VCaP (cell line): ENCODE measurements around the gene ZDHHC13.
A peak's percentile ranks its signal among the peaks of the same experiment; 100 is the strongest.

Source experiments
- H3K27ac ChIP-seq: fragments of 450-650 bp; 2 replicates; pipeline ENCODE4 v1.5.1; 2017
- TF ChIP-seq, protein P1 (sequence below): fragments of 450-650 bp; conservative IDR thresholded peaks from 2 replicates; pipeline ENCODE4 v1.5.1; 2017; ENCODE audit warnings: mild to moderate bottlenecking, moderate library complexity

Gene ZDHHC13

DNA sequence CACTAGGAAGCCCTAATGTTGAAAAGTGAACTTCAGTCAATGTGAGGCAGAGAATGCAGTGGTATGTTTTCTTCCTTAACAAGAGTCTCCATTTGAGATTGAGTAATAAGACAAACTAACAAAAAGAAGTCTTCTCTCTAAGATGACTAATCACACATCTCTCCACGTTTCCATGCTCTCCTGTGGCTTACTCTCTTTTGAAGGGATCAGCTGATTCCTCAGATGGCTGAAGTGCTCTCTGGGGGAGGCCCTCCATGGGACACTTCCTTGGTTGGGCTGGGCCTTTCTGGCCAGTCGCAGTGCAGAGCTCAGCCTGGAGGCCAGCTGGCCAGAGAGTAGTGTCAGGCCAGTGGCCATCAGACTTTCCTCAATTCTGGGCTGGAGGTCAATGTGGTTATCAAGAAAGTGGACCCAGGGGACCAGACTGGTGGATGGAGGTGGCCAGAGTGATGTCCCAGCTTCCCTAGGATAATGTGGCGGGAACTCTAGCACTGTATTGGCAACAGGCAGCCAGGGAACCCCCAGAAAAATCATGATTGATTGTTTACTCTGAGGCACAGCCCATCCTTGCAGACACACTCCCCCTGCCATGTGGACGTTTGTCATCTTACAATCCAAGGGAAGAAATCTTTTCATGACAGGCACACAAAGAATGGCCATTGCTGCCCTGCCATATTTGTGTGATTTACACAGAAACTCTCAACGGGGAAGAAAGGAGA is 70.3 kb downstream of the ZDHHC13 start:
- TF ChIP-seq, protein P1, sequence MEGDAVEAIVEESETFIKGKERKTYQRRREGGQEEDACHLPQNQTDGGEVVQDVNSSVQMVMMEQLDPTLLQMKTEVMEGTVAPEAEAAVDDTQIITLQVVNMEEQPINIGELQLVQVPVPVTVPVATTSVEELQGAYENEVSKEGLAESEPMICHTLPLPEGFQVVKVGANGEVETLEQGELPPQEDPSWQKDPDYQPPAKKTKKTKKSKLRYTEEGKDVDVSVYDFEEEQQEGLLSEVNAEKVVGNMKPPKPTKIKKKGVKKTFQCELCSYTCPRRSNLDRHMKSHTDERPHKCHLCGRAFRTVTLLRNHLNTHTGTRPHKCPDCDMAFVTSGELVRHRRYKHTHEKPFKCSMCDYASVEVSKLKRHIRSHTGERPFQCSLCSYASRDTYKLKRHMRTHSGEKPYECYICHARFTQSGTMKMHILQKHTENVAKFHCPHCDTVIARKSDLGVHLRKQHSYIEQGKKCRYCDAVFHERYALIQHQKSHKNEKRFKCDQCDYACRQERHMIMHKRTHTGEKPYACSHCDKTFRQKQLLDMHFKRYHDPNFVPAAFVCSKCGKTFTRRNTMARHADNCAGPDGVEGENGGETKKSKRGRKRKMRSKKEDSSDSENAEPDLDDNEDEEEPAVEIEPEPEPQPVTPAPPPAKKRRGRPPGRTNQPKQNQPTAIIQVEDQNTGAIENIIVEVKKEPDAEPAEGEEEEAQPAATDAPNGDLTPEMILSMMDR = no peak
- H3K27ac ChIP-seq = no peak overlapping the region

DNA sequence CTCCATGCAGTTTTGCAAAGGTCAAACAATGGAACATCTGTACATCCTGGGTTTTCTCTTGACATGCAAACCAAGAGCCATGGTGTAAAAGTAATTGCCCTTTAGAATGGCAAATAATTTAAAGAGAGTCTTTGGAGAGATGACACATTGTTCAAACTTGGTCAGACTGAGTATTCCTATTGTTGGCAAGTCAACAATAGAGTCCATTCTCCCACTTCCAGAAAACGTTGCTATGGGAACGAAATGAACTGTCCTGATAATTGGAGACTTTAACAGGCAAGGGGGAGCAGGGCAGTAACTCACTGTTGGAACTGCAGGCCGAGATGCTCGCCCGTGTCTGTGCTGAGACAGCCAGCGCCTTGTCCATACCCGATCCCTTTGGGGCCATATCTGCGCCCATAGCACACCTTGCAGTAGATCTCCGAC is 70.9 kb downstream of the ZDHHC13 start:
- H3K27ac ChIP-seq = no peak overlapping the region

DNA sequence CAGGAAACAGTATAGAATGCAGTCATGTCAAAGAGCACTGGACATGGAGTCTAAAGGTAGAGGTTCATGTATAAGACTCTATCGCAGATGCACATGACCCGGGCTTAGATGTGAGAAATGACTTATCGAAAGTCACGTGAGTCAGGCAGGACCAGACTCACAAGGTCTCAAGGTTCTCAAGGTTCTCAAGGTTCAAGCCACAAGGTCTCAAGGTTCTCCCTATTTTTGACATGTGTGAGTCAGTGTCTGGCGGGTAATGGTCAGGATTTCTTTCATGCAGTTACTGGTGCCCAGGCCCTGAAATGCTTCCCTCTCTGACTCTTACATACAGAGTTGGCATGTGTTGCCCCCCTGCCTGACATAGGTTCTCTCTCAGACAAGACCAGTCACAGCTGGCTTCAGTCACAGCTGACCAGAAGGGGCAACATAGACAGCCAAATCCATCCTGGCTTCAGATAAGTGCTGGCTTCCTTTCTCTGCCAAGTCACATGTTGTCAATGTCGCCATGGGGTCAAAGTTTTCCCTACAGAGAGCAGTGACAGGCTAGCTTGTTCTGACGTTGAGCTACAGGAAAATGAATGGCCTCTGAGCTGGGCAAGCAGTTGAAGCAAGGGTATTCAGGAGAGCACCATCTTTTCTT is 74.7 kb downstream of the ZDHHC13 start:
- TF ChIP-seq, protein P1 = no peak
- H3K27ac ChIP-seq = no peak overlapping the region

More for the DNA sequence above, 70.9 kb downstream of the ZDHHC13 start:
- TF ChIP-seq, protein P1 = no peak

DNA sequence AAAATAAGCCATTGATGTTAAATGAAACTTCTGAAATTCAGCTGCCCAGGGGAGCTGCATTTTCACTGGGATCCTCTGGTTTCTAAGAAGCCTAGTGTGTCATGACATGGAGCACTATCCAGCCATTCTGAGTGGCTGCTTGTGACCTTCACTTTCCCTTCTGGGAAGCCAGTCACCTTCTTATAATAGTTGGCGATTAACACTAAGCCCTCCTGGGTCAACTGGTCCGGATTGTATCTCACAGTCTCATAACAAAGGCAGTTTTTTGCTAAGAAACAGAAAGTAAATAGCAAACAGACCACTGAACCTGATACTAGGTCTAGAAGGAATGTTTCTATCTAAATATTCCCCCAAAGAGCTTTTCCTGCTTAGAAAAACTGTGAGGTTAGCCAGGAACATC is 76.9 kb downstream of the ZDHHC13 start:
- no peak overlapping the region for H3K27ac ChIP-seq
- TF ChIP-seq, protein P1 = no peak

DNA sequence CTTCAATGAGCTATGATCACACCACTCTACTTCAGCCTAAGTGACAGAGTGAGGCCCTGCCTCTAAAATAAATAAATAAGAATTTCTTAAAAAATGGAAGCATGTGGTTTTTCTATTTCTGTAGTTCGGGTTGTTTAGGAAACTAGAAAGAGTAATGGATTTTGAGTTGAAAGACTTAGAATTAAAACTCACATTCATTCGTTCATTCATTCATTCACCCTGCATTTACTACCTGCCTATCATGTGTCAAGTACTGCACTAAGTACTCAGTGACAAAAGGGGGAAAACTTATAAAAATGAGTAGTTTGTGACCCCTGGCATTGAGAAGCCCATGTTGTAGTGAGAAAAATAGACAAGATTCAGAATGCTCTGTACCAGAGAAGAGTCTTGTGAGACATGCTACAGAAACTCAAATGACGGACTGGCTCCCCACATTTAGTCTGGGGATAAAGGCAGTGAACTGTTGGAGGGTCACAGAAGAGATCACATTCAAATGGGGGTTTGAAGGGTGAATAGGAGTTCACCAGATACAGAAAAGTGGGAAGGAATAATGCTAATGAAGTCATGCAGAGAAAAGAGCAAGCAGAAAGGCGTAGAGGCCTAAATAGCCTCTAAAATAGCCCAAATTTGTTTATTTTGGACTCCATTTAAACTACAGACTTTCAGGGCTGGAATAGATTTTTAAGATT is 77.8 kb downstream of the ZDHHC13 start:
- no peak overlapping the region for H3K27ac ChIP-seq
- TF ChIP-seq, protein P1 = no peak

DNA sequence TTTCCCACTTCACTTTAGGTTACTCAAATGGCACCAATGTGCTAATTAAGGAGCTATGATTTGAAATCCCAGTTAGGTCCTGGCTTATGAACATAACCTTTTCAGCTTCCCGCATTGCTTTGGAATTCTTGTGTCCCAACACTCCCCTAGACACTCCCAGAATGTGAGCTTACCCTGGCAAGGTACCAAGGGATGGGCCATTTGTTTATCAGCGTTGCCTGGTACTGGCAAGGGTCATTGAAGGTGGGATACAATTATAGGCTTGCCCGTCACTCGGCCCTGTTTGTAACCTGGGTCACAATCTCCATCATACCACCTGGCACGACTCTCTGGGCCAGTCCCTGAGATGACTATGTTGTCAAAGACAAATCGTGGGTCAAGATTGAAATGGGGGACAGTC is 79.5 kb downstream of the ZDHHC13 start:
- TF ChIP-seq, protein P1 = no peak
- no peak overlapping the region for H3K27ac ChIP-seq

DNA sequence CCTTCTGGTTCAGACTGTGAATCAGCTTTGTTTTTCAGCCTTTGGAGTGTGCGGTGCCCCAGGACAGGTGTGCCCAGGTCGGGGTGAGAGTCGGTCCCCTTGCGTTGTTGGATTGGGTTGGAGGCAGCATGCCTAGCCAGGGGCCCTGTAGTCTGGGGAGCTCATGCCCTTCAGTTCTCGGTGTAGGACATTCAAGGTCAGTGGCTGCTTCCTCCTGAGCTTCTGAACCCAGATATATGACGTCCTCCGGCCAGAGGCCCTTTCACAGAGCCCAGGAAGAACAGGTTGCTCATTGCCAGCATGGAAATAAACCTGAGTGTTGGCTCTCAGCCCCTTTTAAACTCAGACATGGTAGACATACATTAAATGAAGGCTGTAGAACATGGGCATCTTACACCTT is 82.1 kb downstream of the ZDHHC13 start:
- TF ChIP-seq, protein P1 = no peak
- peak overlapping the region; percentile 30; the same call in 1 of the 2 replicates for H3K27ac ChIP-seq
